ENCODE measurements around the gene GMPR.
"Not testable (repeated sequence)": the region's sequence is repeated elsewhere in the genome, so short reads cannot be mapped to it uniquely, and the experiment has no call there.

GMPR gene

DNA sequence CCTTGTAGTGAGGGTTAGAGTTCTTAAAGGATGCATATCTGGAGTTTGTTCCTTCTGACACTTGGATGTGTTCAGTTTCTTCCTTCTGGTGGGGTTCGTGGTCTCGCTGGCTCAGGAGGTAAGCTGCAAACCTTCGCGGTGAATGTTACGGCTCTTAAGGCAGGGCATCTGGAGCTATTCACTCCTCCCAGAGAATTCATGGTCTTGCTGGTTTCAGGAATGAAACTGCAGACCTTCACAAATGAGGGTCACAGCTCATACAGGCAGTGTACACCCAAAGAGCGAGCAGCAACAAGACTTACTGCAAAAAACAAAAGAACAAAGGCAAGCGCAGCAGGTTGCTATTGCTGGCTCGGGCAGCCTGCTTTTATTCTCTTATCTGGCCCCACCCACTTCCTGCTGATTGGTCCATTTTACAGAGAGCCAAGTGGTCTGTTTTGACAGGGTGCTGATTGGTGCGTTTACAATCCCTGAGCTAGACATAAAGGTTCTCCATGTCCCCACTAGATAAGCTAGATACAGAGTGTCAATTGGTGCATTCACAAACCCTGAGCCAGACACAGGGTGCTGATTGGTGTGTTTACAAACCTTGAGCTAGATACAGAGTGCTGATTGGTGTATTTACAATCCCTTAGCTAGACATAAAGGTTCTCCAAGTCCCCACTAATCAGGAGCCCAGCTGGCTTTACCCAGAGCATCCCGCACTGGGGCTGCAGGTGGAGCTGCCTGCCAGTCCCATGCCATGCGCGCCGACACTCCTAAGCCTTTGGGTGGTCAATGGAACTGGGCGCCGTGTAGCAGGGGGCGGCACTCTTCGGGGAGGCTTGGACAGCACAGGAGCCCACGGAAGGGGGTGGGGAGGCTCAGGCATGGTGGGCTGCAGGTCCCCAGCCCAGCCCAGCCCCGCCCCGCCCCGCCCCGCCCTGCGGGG, 12.0 kb upstream of the GMPR start:
- DNase-seq = not testable (repeated sequence)

DNA sequence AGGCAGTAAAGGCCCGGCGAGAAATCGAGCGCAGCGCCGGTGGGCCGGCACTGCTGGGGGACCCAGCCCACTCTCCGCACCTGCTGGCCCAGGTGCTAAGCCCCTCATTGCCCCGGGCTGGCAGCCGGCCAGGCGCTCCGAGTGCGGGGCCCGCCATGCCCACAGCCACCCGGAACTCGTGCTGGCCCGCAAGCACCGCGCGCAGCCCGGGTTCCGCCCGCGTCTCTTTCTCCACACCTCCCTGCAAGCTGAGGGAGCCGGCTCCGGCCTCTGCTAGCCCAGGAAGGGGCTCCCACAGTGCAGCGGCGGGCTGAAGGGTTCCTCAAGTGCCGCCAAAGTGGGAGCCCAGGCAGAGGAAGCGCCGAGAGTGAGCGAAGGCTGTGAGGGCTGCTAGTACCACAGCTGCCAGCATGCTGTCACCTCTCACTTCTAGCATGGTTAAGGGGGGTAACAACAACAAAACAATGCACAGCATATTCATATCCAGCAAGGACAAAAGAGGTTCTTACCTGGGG, 11.3 kb upstream of the GMPR start:
- DNase-seq = no peak

DNA sequence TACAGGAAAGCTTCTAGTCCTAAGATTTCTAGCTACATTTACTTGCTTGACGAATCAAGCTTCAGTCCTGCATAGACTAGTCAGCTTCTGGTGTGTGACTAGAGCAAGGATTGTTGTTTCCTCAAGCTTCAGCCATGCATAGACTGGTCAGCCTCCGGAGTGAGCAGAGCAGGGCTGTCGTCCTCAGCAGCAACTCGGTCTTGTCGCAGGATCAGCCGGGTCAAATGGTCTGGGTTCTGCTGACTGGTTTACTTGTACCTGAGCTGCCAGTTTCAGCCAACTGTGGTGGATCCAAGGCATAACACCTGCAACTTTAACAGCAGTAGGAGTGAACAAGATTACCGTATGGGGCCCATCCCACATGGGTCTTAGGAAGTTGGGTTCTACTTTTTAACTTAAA, 10.8 kb upstream of the GMPR start:
- DNase-seq = no peak

DNA sequence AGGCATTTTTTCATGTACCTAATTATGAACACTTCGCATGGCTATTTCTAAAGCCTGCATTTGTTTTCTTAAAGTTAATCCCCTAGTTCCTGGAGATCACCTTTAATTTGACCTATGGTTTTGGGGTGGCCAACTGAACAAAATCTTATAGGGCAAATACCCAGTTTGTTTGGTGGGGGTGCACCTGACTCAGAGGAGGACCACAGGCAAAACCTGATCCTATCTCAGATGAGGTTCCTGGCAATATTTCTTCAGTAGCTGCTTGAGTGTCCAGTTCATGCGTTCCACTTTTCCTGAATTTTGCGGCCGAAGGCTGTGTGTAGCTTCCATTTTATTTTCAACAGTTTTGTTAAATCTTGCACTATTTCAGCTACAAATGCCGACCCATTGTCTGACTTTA, 10.3 kb upstream of the GMPR start:
- no peak for DNase-seq

DNA sequence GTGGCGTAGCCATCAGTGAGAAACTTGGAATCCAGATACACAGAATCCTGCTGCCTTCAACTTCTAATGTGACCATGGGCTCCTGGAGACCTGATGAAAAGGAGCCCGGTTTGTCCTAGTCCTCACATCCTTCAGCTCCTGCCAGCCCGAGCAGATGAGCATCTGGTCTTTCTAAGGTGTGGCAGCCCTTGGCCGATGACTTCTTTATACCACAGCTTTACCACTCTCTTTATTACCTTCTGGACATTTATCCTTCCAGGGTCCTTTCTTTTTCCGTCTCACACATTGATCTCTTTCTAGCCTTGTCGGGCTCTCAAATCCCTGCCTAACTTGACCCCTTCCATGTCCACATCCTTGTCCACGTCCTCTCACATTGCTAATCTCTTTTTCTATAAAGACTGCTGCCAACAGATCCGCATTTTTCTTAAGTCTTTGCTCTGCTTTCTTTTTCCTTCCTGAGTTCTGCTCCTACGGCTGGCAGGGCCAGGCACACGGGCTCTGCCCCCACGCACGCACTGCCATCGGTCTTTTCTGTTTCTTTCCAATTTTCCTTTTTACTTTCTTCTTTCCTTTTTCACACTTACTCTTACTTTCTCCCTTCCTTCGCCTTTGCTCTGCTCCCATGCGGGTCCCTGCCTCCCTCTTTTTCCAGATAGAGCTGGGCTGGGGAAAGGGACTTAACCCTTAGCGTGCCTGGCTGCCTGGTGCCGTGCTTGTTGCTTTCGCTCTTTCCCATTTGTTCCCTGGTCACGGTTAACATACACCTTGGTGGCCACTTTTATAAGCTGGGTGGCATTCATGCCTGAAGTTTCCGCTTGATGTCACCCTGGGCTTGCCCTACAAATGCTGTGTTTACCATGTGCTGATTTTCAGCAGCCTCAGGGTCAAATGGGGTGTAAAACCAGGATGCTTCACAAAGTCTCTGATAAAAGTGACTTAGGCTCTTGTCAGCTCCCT, 9.4 kb upstream of the GMPR start:
- peak in 1 of 2 experiments; percentile 21 for DNase-seq

DNA sequence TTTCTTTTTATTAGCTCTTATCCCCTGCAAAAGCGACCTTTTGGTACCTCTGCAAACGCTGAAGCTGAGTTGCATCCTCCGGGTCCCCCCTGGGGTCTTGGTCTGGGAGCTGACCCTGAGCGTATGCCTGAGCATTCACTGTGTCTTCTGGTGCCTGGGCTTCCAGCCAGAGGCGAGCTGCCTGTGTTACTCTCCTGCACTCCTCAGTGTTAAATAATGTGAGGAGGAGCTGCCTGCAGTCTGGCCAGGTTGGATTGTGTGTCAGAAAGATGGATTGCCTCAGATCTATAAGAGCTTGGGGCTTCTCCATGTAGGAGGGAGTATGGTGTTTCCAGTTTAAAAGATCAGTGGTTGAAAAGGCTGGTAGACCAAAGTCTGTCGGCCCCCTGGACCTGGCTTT, 8.7 kb upstream of the GMPR start:
- DNase-seq = no peak

DNA sequence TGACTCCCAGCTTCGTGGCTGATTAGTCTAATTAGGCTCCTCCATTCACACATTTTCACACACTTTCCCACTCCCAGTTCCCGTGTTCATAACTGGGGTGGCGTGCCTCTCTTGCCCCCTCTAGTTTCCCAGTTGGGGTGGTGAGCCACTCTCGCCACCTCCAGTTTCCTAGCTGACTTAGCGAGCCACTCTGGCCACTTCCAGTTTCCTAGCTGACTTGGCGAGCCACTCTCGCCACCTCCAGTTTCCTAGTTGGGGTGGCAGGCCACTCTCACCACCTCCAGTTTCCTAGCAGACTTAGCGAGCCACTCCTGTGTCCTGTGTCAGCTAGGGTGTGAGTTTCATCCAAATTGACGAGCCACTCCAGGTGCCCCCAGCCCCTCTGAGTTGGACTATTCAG, 7.4 kb upstream of the GMPR start:
- DNase-seq = no peak

DNA sequence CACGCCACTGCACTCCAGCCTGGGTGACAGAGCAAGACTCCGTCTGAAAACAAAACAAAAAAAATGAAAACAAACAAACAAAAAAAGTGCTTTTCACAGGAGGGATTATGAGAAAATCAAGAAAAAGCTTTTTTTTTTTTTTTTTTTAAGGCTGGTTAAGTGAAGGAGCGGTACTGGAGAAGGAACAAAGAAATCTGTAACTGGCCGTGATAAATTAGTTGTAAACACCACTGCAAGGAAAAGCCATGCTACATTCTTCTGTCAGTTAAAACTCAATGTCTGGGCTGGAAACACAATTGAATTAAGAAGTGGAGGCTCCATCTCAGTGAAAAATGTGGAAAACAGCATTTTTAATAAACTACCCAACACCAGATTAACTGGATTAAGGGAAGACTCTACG, 6.3 kb upstream of the GMPR start:
- no peak for DNase-seq

DNA sequence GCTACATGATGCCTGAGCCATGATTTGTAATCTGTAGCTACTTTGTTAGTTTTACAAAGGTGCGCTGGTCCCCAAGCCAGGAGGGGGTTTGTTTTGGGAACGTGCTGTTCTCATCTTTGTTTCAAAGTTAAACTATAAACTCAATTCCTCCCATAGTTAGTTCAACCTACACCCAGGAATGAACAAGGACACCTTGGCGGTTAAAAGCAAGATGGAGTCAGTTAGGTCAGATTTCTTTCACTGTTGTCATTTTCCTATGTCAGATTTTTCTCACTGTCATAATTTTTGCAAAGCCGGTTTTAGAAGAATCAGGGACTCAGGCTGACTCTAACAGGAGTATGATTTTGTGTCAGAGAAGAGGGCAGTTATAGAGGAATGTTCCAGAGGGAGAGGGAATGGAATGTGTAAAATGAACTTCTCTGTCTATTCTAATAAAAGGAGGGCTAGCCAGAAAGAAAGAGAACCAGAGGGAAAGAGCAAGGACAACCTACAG, 2.3 kb upstream of the GMPR start:
- no peak for DNase-seq

DNA sequence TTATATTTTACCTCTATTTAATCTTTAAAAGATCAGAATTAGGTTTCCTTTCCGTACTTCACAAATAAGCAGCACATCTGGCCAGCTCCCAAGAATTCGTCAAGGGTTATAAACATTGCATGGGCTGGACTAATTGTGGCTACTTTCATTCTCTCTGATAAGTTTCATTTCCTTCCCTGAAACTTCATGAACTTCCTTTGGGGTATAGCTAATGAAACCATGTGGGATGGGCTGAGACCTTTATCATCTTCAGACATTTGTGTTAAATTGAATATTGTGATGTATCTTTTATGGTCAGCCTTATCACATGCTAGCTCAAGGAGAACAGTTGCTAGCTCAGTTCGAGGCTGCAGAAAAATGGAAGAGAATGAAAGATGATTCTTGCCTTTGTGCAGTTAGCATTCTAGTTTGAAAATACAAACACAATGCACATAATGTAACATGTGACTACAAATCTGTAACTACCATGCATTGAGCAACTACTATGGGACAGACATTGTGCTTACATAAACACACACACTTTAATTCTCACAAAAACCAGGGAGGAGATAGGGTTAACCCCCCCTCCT, 1.7 kb upstream of the GMPR start:
- DNase-seq = no peak

DNA sequence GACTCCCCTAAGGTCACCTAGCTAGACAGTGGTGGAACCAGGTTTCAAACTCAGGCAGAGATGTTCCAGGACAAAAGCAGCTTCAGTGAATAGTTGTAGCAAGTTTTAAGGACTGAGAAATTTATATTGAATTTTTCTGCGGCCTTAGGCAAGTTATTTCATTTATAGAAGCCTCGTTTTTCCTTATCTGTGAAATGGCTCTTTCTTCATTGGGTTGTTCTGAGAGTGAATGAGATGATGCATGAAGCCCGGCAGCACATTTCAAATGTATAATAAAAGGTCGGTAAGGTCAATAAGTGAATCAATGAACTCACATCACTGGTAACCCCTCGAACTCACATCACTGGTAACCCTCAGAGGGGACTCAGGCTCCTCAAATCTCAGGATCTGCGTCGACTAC, 1.1 kb upstream of the GMPR start:
- no peak for DNase-seq

DNA sequence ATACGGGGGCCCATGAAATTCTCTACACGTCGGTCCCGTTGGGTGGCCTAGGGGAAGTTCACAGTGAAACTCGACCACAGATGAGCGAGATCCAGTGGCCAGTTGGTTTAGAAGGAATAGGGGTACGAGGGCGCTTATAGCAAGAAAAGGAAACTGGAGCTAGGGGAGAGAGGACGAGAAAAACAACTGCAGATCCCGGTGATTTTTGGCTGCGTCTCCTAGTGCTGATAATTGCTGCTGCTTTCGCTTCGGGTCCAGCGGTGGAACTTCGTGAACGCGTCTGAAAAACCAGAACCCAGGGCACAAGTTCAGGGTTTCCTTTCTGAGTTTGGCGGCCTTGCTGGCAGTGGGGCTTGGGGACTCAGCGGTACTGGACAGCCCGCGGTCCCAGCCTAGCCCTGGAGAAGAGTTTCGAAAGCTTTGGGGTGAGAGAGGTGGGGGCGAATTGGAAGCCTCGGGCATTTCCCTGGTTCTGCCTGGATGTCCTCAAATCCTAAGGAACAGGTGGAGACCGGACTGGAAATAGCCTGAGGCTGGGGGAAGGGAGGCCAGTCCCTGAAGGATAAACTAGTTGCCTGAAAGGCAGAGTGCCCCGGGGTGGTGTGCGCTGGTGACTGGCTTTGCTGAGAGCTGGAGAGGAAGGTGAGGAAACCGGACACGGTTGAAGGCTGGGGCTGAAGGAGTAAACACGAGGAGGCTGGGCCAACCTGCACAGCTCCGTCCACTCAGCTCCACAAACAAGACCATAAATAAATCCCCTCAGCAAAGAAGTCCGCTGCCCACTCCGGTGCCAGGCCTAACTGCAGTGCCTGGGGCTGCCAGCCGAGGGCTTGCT, 793 bp downstream of the GMPR start:
- DNase-seq = peak; percentile 74 to 83

DNA sequence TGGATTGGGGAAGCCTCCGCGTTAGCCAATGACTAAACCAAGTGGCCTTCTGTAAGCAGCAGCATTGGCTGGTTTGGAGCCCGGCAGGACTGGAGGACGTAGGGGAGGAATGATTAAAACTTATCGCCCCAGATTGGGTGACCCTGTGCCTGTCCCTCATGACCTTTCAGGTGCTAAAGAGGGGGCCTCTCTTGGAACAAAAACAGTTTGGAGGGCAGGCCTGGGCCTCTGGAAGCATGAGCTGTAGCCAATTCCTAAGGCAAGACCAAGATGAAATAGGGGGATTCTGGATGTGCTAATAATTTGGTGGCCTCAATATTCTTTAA, 1.4 kb downstream of the GMPR start:
- no peak for DNase-seq

DNA sequence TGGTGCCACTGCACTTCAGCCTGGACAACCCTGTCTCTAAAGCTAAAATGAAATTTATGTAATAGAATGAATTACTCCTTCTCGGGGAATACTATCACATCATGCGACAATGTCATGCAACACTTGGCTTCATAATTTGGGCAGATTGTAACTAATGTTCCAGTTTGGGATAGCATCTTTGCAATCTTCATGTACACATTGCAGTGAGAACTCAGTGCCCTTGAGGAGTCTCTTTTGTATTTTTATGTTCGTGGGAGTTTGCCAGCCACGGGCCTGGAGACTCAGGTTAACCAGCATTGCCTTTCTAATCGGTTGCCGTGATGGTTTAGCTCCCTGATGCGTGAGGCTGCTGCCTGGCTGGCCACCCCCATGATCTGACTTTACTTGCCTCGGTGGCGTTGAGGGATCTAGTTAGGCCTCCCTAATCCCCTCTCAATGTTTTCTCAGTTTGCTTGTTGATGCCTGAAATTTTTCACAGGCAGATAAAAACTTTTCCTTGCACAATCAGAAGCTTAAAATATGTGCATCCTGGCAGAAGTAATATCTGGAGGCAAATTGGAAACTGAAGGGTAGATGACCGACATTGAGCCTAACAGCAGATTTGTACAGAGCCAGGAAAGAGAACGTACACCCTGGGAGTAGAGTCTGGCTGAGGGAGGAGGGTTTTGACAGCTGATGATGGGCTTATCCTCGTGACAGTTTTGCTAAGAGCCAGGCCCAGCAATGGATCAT, 2.4 kb downstream of the GMPR start:
- no peak for DNase-seq

DNA sequence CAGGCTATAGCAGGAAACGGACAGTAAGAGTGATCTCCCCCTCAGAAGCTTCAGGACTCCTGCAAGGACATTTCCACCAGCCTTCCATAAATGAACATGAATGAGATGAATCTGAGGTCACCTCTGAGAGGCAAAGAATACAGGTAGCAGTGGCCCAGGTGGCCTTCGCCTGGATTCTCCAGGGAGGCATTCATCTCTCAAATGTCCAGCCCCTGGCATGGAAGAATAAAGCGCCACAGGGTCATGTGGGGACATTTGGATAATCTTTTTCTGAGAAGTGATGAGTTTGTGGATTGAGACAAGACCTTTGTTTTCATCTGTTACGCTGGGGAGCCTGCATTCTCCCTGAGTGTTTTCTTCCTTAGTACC, 2.9 kb downstream of the GMPR start:
- no peak for DNase-seq

DNA sequence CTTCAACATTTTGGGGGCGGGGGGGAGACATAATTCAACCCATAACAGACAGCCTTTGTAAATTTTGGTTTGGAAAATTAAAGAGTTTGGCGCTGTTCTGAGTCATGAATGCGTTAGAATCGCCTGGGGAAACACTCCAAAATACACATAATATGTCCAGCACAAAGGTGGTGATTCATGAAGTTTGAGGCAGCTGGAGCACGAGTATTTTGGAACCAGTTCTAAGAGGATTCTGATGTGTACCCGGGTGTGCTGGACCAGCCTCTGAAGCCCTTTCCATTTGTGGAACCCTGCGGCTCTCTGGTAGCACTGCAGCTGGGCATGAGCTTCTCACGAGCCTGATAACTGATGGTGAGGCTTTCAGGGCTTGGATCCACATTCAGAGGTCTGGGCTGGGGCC, 4.7 kb downstream of the GMPR start:
- no peak for DNase-seq

DNA sequence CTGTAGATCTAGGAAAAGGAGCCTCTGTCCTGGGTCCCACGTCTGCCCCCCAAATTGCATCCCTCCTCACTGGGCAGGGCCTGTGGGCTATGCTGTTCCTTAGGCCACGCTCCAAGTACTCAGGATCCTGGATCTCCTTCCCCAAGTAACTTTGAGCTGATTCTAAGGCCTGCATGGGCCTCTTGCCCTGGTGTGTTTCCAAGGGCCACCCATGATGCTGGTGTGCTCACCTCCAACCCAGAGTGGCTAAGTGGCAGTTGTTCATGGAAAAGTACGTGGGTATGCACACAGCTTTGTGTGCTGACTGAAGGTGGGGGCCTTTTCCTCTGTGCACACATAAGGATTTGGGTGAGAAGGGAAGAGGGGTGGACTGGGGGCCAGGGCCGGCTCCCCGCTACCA, 5.3 kb downstream of the GMPR start:
- DNase-seq = no peak

DNA sequence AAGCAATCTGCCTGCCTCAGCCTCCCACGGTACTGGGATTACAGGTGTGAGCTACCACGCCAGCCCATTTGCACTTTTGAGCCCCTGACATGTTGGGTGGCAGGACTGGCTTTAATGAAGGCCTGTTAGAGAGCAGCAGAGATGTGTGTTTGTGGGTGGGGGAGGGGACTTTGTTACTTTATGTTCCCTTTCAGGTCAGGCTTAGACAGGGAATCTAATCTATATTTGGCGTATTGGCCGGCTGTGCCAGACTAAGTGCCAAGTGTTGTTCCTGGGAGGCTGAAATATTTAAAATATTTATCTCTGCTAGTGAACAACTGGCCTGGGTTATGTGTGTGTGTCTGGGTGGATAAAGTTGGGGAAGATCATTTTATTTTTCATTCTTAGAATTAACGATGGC, 6.1 kb downstream of the GMPR start:
- no peak for DNase-seq

DNA sequence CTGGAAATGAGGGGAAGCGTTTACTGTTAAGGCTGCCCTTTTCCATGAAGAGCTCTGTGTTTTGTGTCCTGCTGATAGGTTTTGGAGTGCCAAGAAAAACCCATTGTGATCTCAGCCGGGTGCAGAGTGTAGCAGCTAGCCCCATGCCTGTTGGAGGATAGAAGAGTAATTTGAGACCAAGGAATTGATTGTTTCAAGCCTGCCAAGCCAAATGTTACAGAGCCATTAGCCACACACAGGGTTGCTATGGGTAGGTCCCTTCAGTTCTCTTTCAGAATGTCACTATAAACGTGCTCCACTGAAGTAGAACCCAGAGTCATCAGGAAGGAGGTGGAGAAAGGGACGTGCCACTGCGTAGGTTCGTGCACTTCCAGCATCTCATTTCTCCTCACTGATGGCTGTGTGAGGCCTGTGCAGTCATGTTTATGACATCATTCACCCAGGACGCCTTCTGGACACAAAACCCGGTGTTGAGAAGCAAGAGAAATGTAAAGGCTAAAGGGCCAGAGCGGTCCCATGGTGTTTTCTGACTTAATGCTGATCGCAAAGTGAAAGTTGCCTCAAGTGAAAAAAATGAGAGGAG, 6.6 kb downstream of the GMPR start:
- no peak for DNase-seq

DNA sequence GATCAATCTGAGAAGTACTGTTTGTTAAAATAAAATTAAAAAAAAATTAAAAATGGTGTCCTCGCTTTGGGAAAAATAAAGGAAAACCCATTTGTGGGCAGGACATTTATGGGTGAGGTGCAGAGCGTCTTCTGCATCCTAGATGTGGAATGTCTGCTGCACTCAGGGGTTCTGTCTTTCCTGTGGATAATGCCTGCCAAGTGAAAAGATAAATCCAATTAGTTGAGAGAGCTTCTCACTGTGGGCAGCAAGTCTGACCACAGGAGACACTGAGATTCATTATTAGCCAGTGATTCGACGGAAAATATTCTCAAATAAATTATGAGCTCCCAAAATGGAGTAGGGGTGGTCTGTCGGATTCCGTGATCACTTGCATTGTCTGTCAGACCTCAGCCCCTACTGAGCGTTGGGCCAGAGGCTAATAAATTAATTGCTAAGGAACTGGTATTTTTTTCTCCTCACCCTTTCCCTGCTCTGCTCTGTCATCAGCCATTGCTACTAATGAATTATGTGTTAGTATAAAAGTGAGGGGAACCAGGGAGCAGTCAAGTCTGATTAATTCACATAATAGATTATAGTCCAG, 10.0 kb downstream of the GMPR start:
- DNase-seq = no peak

DNA sequence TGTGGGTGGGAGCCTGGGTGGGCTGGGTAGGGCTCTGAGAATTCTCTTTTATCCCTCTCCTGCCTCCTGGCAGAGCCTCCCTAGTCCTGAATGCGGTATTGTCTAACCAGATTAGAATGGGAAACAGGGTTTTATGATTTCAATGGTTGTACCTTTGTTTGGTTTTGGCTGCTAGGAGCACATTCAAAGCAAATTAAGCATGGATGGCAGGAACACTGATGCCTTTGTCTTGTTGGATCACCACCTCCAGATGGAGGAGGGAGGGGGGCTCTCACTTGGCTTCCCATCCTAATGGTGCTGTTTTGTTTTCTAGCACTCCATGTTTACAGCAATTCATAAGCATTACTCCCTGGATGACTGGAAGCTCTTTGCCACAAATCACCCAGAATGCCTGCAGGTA, 11.6 kb downstream of the GMPR start:
- peak; percentile 94 to 97 for DNase-seq
